Lung (tissue), 12 donors: ENCODE results near the gene EXO1. TPM values are rescaled to one million over a fixed set of nuclear protein-coding genes. Genes with fewer than 3 reads are reported as not detected.
"Not testable (repeated sequence)": the region's sequence is repeated elsewhere in the genome, so short reads cannot be mapped to it uniquely, and the experiment has no call there.

Experiments
- ATAC-seq: fragments of 200-7000 bp; cut with Tn5 transposase; one replicate; pipeline ENCODE4 v1.9.1; 2020; ENCODE audit warnings: moderate number of reproducible peaks; ENCODE audit not compliant: insufficient read depth, low FRiP score
- DNase-seq, 3 donors: peaks; one replicate each; pipeline ENCODE4 v3.0.0-alpha.2; 2013 to 2017
- H3K27ac ChIP-seq, 2 donors: one replicate each; pipeline ENCODE4 v1.5.1; 2013; ENCODE audit warnings: mild to moderate bottlenecking in 2 of 2, moderate library complexity in 2 of 2, control low read depth in 1 of 2, inconsistent platforms in 1 of 2, low read depth in 1 of 2, low read length in 1 of 2
- H3K27me3 ChIP-seq, 3 donors: one replicate each; pipeline ENCODE4 v1.5.1; 2013; ENCODE audit warnings: low read length in 2 of 3; ENCODE audit not compliant: control insufficient read depth in 3 of 3, insufficient read depth in 3 of 3
- H3K36me3 ChIP-seq, 4 donors: one replicate each; pipeline ENCODE4 v1.5.1; 2013; ENCODE audit warnings: low read length in 4 of 4, mild to moderate bottlenecking in 1 of 4, moderate library complexity in 1 of 4; ENCODE audit not compliant: control insufficient read depth in 4 of 4, insufficient read depth in 4 of 4
- H3K4me1 ChIP-seq, 5 donors: one replicate each; pipeline ENCODE4 v1.5.1; 2013; ENCODE audit warnings: low read length in 5 of 5, mild to moderate bottlenecking in 2 of 5, moderate library complexity in 1 of 5; ENCODE audit not compliant: control insufficient read depth in 5 of 5, insufficient read depth in 5 of 5
- H3K4me3 ChIP-seq: one replicate; pipeline ENCODE4 v1.5.1; 2013; ENCODE audit warnings: mild to moderate bottlenecking, control low read depth, moderate library complexity
- H3K9ac ChIP-seq, 2 donors: one replicate each; pipeline ENCODE4 v1.5.1; 2013; ENCODE audit warnings: low read length in 2 of 2, control low read depth in 1 of 2; ENCODE audit not compliant: insufficient read depth in 1 of 2
- H3K9me3 ChIP-seq, 4 donors: one replicate each; pipeline ENCODE4 v1.5.1; 2013; ENCODE audit warnings: low read length in 3 of 4, mild to moderate bottlenecking in 1 of 4, moderate library complexity in 1 of 4; ENCODE audit not compliant: control insufficient read depth in 4 of 4, insufficient read depth in 3 of 4
- WGBS, 2 donors: extraction: QIAGEN DNeasy Blood & Tissue Kit; methylation state at CpG; one replicate each; pipeline ENCODE4 v1.1.7; 2013; 5-methylcytosine and 5-hydroxymethylcytosine counted together
- polyA plus RNA-seq, 2 donors: library from polyadenylated mRNA; stranded (reverse); fragments of 200-250 nt; gene quantifications; one replicate each; pipeline ENCODE4 v1.2.1, GENCODE V29; 2013
- total RNA-seq, 2 donors: library from RNA; depleted of rRNA in 1 of 2; stranded (reverse); fragments of >200 nt in 1 of 2; gene quantifications; one replicate each; pipeline ENCODE4 v1.2.1, GENCODE V29; 2014 to 2021
- TF ChIP-seq, protein P1 (sequence below): IDR thresholded peaks from 2 replicates; pipeline ENCODE4 v1.5.1; 2012; ENCODE audit warnings: mild to moderate bottlenecking; ENCODE audit errors: control extremely low read depth, extremely low read depth
- donor health status: control.
- donor health status: control.
- donor health status: Bipolar disorder and iron deficiency.
- donor health status: healthy.
- donor health status: DM: yes; HTN: yes; CAD: no.

EXO1 gene
- total and polyA plus RNA-seq, 4 donors: 0.44 to 2.5 (median 0.92) TPM

GRCh38 chr1:241802863-241803262, 45.1 kb upstream of the EXO1 start:
- no peak for ATAC-seq
- no peak overlapping the region for H3K4me3 ChIP-seq
- no peaks in the 10 kb centered on the region for H3K27me3 ChIP-seq
- H3K36me3 ChIP-seq: no peaks in the 10 kb centered on the region
- H3K9ac ChIP-seq: no peak overlapping the region
- H3K27ac ChIP-seq: no peak overlapping the region
- H3K4me1 ChIP-seq: no peaks in the 10 kb centered on the region
- WGBS, 2 donors: 81 to 82% methylated on average over 3 of the region's 3 CpGs
- TF ChIP-seq, protein P1, sequence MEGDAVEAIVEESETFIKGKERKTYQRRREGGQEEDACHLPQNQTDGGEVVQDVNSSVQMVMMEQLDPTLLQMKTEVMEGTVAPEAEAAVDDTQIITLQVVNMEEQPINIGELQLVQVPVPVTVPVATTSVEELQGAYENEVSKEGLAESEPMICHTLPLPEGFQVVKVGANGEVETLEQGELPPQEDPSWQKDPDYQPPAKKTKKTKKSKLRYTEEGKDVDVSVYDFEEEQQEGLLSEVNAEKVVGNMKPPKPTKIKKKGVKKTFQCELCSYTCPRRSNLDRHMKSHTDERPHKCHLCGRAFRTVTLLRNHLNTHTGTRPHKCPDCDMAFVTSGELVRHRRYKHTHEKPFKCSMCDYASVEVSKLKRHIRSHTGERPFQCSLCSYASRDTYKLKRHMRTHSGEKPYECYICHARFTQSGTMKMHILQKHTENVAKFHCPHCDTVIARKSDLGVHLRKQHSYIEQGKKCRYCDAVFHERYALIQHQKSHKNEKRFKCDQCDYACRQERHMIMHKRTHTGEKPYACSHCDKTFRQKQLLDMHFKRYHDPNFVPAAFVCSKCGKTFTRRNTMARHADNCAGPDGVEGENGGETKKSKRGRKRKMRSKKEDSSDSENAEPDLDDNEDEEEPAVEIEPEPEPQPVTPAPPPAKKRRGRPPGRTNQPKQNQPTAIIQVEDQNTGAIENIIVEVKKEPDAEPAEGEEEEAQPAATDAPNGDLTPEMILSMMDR: no peak
- H3K9me3 ChIP-seq: no peaks in the 10 kb centered on the region
- DNase-seq: no peak

DNA sequence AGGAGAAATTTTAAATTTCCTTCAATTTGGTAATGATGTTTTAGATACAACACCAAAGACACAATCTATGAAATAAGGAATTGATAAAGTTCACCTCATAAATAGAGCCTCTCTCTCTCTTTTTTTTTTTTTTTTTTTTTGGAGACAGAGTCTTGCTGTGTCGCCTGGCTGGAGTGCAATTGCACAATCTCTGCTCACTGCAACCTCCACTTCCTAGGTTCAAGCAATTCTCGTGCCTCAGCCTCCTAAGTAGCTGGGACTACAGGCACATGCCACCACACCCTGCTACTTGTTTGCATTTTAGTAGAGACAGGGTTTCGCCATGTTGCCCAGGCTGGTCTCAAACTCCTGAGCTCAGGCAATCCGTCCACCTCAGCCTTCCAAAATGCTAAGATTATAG, 43.3 kb upstream of the EXO1 start:
- H3K9me3 ChIP-seq, DNase-seq, H3K4me1 ChIP-seq, H3K27ac ChIP-seq, H3K9ac ChIP-seq, H3K27me3 ChIP-seq, H3K4me3 ChIP-seq, ATAC-seq, H3K36me3 ChIP-seq: not testable (repeated sequence)
- 72 to 73% methylated on average over 4 of the region's 4 CpGs for WGBS, 2 donors

GRCh38 chr1:241808265-241808664, 39.7 kb upstream of the EXO1 start:
- no peak for ATAC-seq
- 35 to 37% methylated on average over 2 of the region's 2 CpGs for whole genome bisulfite sequencing, 2 donors

DNA sequence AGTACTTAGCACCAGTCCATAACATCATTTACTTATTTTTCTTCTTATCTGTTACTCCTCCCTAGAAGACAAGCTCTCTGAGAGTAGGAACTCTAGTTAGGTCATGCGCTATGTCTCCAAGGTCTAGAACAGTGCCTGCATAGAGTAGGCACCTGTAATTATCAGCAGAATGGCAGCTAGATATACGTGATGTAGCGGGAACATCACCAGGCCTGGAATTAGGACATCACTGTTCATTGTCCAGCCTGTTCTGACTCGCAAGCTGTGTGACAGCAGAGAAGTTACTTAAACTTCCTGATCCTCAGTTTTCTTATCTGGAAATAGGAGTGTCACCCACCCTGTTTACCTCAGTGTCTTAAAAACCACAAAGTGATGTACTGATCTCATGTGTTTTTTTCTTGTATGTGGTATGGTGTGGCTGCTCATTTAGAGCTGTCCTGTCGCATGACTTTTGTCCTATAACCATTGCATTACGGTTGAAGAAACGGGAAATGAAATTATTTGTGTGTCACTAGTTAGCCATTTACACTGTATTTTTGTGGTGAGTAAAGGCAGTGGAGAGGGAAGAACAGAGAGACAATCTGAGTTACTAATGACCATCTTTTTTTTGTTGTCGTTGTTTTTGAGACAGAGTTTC, 37.1 kb upstream of the EXO1 start:
- Histone ChIP-seq H3K9me3 (no peaks in the 10 kb centered on the region), H3K27me3 (peaks cover 0 to 3% (median 0%) of the 10 kb centered on the region in 3 donors)

More at GRCh38 chr1:241808265-241808664, 39.7 kb upstream of the EXO1 start:
- H3K4me3 ChIP-seq: no peak overlapping the region
- H3K27me3 ChIP-seq: no peaks in the 10 kb centered on the region
- no peaks in the 10 kb centered on the region for H3K36me3 ChIP-seq
- DNase-seq: no peak
- TF ChIP-seq, protein P1: no peak
- no peak overlapping the region for H3K27ac ChIP-seq
- H3K9me3 ChIP-seq: no peaks in the 10 kb centered on the region
- H3K4me1 ChIP-seq: no peaks in the 10 kb centered on the region
- H3K9ac ChIP-seq: no peak overlapping the region

More for the DNA sequence above, 37.1 kb upstream of the EXO1 start:
- DNase-seq (no peak), ATAC-seq (no peak)
- TF ChIP-seq, protein P1: no peak
- no peak overlapping the region for H3K4me3 ChIP-seq
- no peak overlapping the region for H3K27ac ChIP-seq
- no peaks in the 10 kb centered on the region for H3K36me3 ChIP-seq
- no peaks in the 10 kb centered on the region for H3K4me1 ChIP-seq
- WGBS, 2 donors: 79% methylated on average over 8 of the region's 8 CpGs
- H3K9ac ChIP-seq: no peak overlapping the region
